GM12891 (cell line): Measurements from ENCODE around the gene GLRX5.

Experiments used
- PAX5 ChIP-seq: IDR thresholded peaks from 2 replicates; pipeline ENCODE4 v1.6.1; 2011; ENCODE audit warnings: low read length, moderate library complexity, mild to moderate bottlenecking; ENCODE audit not compliant: insufficient read depth, severe bottlenecking
- POLR2A ChIP-seq: IDR thresholded peaks from 2 replicates; pipeline ENCODE4 v1.6.1; 2011; ENCODE audit warnings: low read depth, low read length, control low read depth
- POLR2AphosphoS5 ChIP-seq: IDR thresholded peaks from 2 replicates; pipeline ENCODE4 v1.6.1; 2011; ENCODE audit warnings: low read depth, low read length, control low read depth
- POU2F2 ChIP-seq: IDR thresholded peaks from 2 replicates; pipeline ENCODE4 v1.6.1; 2011; ENCODE audit warnings: low read depth, mild to moderate bottlenecking, control low read depth, low read length, moderate library complexity
- SPI1 ChIP-seq: IDR thresholded peaks from 2 replicates; pipeline ENCODE4 v1.6.1; 2011; ENCODE audit warnings: low read depth, low read length, control low read depth
- TAF1 ChIP-seq: IDR thresholded peaks from 2 replicates; pipeline ENCODE4 v1.6.1; 2011; ENCODE audit warnings: low read depth, low read length, control low read depth

- no peak for TF ChIP-seq POLR2AphosphoS5
- no peak for TF ChIP-seq POLR2A
- TF ChIP-seq TAF1, result no peak
- no peak for TF ChIP-seq SPI1
- TF ChIP-seq PAX5, result no peak
- TF ChIP-seq POU2F2, result no peak
These were observed 25.4 kb upstream of the GLRX5 start for GRCh38 chr14:95509495-95509894.
